H1 (cell line): ENCODE results near the gene ADARB2. TPM values are rescaled to one million over a fixed set of nuclear protein-coding genes. Genes with fewer than 3 reads are reported as not detected.

Experiments
- CTCF ChIA-PET: fragments of 300-600 bp; sonication (Branson Sonifier 250); formaldehyde crosslinking; loops from one replicate; lab custom pipeline; 2021; ENCODE audit not compliant: partially characterized antibody; lab: Charles Lee
- POLR2A ChIA-PET: fragments of 300-600 bp; sonication (Branson Sonifier 250); formaldehyde crosslinking; loops from one replicate; lab custom pipeline; 2021; ENCODE audit warnings: inconsistent platforms; ENCODE audit not compliant: partially characterized antibody; lab: Charles Lee
- DNase-seq, 2 experiments: peaks; one replicate each; pipeline versions ENCODE4 v3.0.0 to v3.0.0-alpha.2; 2010 to 2022; ENCODE audit warnings: low spot score in 2 of 2, low read depth in 1 of 2, mixed read lengths in 1 of 2
- FAIRE-seq: peaks from 2 replicates; lab custom pipeline; 2011; peaks lifted over from hg19 to GRCh38; lab: Jason Lieb, UNC
- H2AFZ ChIP-seq: 2 replicates; pipeline ENCODE4 v1.8.1; 2012; ENCODE audit warnings: low read length, inconsistent platforms
- H2AK5ac ChIP-seq: 2 replicates; pipeline ENCODE4 v1.6.1; 2013; ENCODE audit warnings: low read depth, low read length
- H2BK120ac ChIP-seq: replicated peaks from 2 replicates; pipeline ENCODE3; 2013; ENCODE audit warnings: low read depth, low read length, inconsistent platforms
- H2BK12ac ChIP-seq: 2 replicates; pipeline ENCODE4 v1.6.1; 2013; ENCODE audit warnings: low read depth, low read length
- H2BK15ac ChIP-seq: 2 replicates; pipeline ENCODE4 v1.6.1; 2013; ENCODE audit warnings: low read length
- H2BK20ac ChIP-seq: 2 replicates; pipeline ENCODE4 v1.6.1; 2013; ENCODE audit warnings: low read length
- H2BK5ac ChIP-seq: 2 replicates; pipeline ENCODE4 v1.6.1; 2013; ENCODE audit warnings: low read depth, low read length
- H3K14ac ChIP-seq: 2 replicates; pipeline ENCODE4 v1.6.1; 2013; ENCODE audit warnings: inconsistent platforms; ENCODE audit not compliant: insufficient read length
- H3K18ac ChIP-seq: 2 replicates; pipeline ENCODE4 v1.6.1; 2013; ENCODE audit warnings: low read length; ENCODE audit errors: extremely low read depth
- H3K23ac ChIP-seq: 2 replicates; pipeline ENCODE4 v1.6.1; 2013; ENCODE audit warnings: inconsistent platforms; ENCODE audit not compliant: insufficient read length
- H3K23me2 ChIP-seq: 2 replicates; pipeline ENCODE4 v1.6.1; 2013; ENCODE audit warnings: low read depth, low read length
- H3K27ac ChIP-seq: 2 replicates; pipeline ENCODE4 v1.6.1; 2011; ENCODE audit warnings: low read depth, low read length, inconsistent platforms
- H3K27me3 ChIP-seq, 4 experiments: replicated peaks in 1 of 4; 1 replicate in 1 of 4; 2 replicates in 3 of 4; pipeline versions ENCODE4 v1.6.1 to v1.8.1; 2011 to 2013; ENCODE audit warnings: low read length in 3 of 4, mild to moderate bottlenecking in 3 of 4, inconsistent platforms in 2 of 4, mixed read lengths in 2 of 4, moderate library complexity in 1 of 4; ENCODE audit not compliant: control insufficient read depth in 3 of 4, insufficient read depth in 3 of 4; ENCODE audit errors: extremely low read depth in 1 of 4
- H3K36me3 ChIP-seq, 4 experiments: 2 replicates each; pipeline versions ENCODE4 v1.6.1 to v1.8.1; 2011 to 2013; ENCODE audit warnings: mild to moderate bottlenecking in 4 of 4, low read length in 3 of 4, moderate library complexity in 2 of 4, control low read depth in 1 of 4, inconsistent platforms in 1 of 4; ENCODE audit not compliant: insufficient read depth in 4 of 4, control insufficient read depth in 2 of 4
- H3K4ac ChIP-seq: replicated peaks from 2 replicates; pipeline ENCODE3; 2013; ENCODE audit warnings: low read length, low read depth, mixed read lengths, inconsistent platforms; ENCODE audit not compliant: insufficient read length
- H3K4me1 ChIP-seq, 4 experiments: replicated peaks in 1 of 4; 1 replicate in 1 of 4; 2 replicates in 3 of 4; pipeline versions ENCODE4 v1.6.1 to v1.8.1; 2011 to 2013; ENCODE audit warnings: low read length in 3 of 4, inconsistent platforms in 2 of 4, mixed read lengths in 1 of 4; ENCODE audit not compliant: insufficient read depth in 4 of 4, control insufficient read depth in 3 of 4
- H3K4me2 ChIP-seq, 2 experiments: 2 replicates each; pipeline versions ENCODE4 v1.6.1 to v1.8.1; 2011 to 2013; ENCODE audit warnings: low read depth in 2 of 2, low read length in 2 of 2, control low read depth in 1 of 2, inconsistent platforms in 1 of 2, mild to moderate bottlenecking in 1 of 2; ENCODE audit not compliant: insufficient read depth in 1 of 2
- H3K4me3 ChIP-seq, 4 experiments: fragments of 200-600, 300-600 bp in 1 of 4; sonication (generic), shearing (Covaris generic), sonication (Bioruptor Twin) in 1 of 4; 2 replicates each; pipeline versions ENCODE4 v1.5.1 to v1.8.1; 2011 to 2016; ENCODE audit warnings: low read length in 4 of 4, low read depth in 3 of 4, control low read depth in 2 of 4, inconsistent platforms in 2 of 4, mild to moderate bottlenecking in 2 of 4, mixed read lengths in 1 of 4, moderate library complexity in 1 of 4; ENCODE audit not compliant: insufficient read depth in 2 of 4; ENCODE audit errors: extremely low read depth in 1 of 4
- H3K56ac ChIP-seq: replicated peaks from 2 replicates; pipeline ENCODE3; 2013; ENCODE audit warnings: low read depth, mild to moderate bottlenecking, mixed read lengths, low read length, inconsistent platforms; ENCODE audit not compliant: insufficient read length
- H3K79me1 ChIP-seq: 2 replicates; pipeline ENCODE4 v1.6.1; 2013; ENCODE audit warnings: low read depth, low read length, control low read depth
- H3K79me2 ChIP-seq, 2 experiments: 2 replicates each; pipeline versions ENCODE4 v1.6.1 to v1.8.1; 2012 to 2013; ENCODE audit warnings: low read length in 2 of 2, mild to moderate bottlenecking in 2 of 2, inconsistent platforms in 1 of 2; ENCODE audit not compliant: insufficient read depth in 2 of 2, control insufficient read depth in 1 of 2
- H3K9ac ChIP-seq, 4 experiments: replicated peaks in 1 of 4; 1 replicate in 1 of 4; 2 replicates in 3 of 4; pipeline versions ENCODE4 v1.6.1 to v1.8.1; 2011 to 2013; ENCODE audit warnings: low read depth in 3 of 4, low read length in 3 of 4, control low read depth in 2 of 4, mild to moderate bottlenecking in 2 of 4, moderate library complexity in 2 of 4, inconsistent platforms in 1 of 4; ENCODE audit errors: extremely low read depth in 1 of 4
- H3K9me3 ChIP-seq, 2 experiments: 2 replicates each; pipeline versions ENCODE4 v1.6.1 to v1.8.1; 2012 to 2013; ENCODE audit warnings: mild to moderate bottlenecking in 2 of 2, moderate library complexity in 2 of 2, control low read depth in 1 of 2, inconsistent platforms in 1 of 2, low read depth in 1 of 2, low read length in 1 of 2, mixed read lengths in 1 of 2; ENCODE audit not compliant: insufficient read depth in 2 of 2
- H4K20me1 ChIP-seq, 2 experiments: replicated peaks in 1 of 2; 2 replicates each; pipeline versions ENCODE3 to v1.8.1; 2011 to 2013; ENCODE audit warnings: inconsistent platforms in 2 of 2, low read length in 2 of 2, mild to moderate bottlenecking in 1 of 2; ENCODE audit not compliant: insufficient read depth in 2 of 2, control insufficient read depth in 1 of 2
- H4K5ac ChIP-seq: 2 replicates; pipeline ENCODE4 v1.6.1; 2013; ENCODE audit warnings: low read length, low read depth, mixed read lengths, inconsistent platforms; ENCODE audit not compliant: insufficient read length
- H4K8ac ChIP-seq: 2 replicates; pipeline ENCODE4 v1.8.0; 2013; ENCODE audit warnings: mild to moderate bottlenecking, moderate library complexity, low read length, inconsistent platforms; ENCODE audit not compliant: insufficient read depth; ENCODE audit errors: extremely low read depth
- H4K91ac ChIP-seq: replicated peaks from 2 replicates; pipeline ENCODE3; 2013; ENCODE audit warnings: low read length, mixed read lengths, inconsistent platforms; ENCODE audit not compliant: insufficient read length
- CHD2 ChIP-seq: IDR thresholded peaks from 2 replicates; pipeline ENCODE4 v1.6.1; 2012; ENCODE audit warnings: low read length, improper control_type of control experiment
- GABPA ChIP-seq: IDR thresholded peaks from 2 replicates; pipeline ENCODE4 v1.6.1; 2011; ENCODE audit warnings: mild to moderate bottlenecking, low read length, moderate library complexity, borderline replicate concordance; ENCODE audit not compliant: insufficient read depth
- KDM4A ChIP-seq: IDR thresholded peaks from one replicate; pipeline ENCODE4 v1.7.1; 2012; ENCODE audit warnings: low read depth, mild to moderate bottlenecking, moderate library complexity, low read length, inconsistent platforms; ENCODE audit not compliant: severe bottlenecking
- POLR2AphosphoS5 ChIP-seq: IDR thresholded peaks from 2 replicates; pipeline ENCODE4 v1.6.1; 2011; ENCODE audit warnings: low read depth, low read length
- RXRA ChIP-seq: IDR thresholded peaks from 2 replicates; pipeline ENCODE4 v1.6.1; 2011; ENCODE audit warnings: low read depth, mild to moderate bottlenecking, low read length, moderate library complexity; ENCODE audit not compliant: insufficient read depth
- SIRT6 ChIP-seq: IDR thresholded peaks from one replicate; pipeline ENCODE4 v1.7.1; 2012; ENCODE audit warnings: low read length, inconsistent platforms
- SRF ChIP-seq: IDR thresholded peaks from 2 replicates; pipeline ENCODE4 v1.6.1; 2011; ENCODE audit warnings: mild to moderate bottlenecking, low read depth, low read length, moderate library complexity
- WGBS, 2 experiments: shearing (Covaris generic) in 1 of 2; methylation state at CpG; one replicate each; pipeline versions ENCODE4 v1.1.6 to v1.1.7; 2013 to 2015; ENCODE audit warnings: low lambda C conversion rate in 2 of 2, mixed read lengths in 2 of 2, inconsistent platforms in 1 of 2, low coverage in 1 of 2, missing lambda C conversion rate in 1 of 2; ENCODE audit not compliant: insufficient replicate concordance in 2 of 2, insufficient coverage in 1 of 2, insufficient read length in 1 of 2; ENCODE audit errors: extremely low coverage in 1 of 2, missing lambda C conversion rate in 1 of 2; 5-methylcytosine and 5-hydroxymethylcytosine counted together
- polyA plus RNA-seq, 7 experiments: library from polyadenylated mRNA; depleted of rRNA in 3 of 7; stranded (reverse) in 5 of 7; unstranded in 2 of 7; fragments of >200 nt in 5 of 7; fragments of 200-250 nt in 2 of 7; gene quantifications; 1 replicate in 5 of 7; 2 replicates in 1 of 7; 4 replicates in 1 of 7; pipeline versions ENCODE4 v1.2.1 to v1.2.3, GENCODE V29; 2011 to 2013; ENCODE audit warnings: missing spikeins in 2 of 7, mixed read lengths in 2 of 7
- total RNA-seq: library from RNA; stranded (reverse); fragmentation: NEBNext Ultra II Directional; extraction: Animal tissue kit (Norgen Biotek cat#: 25700); gene quantifications from 2 replicates; pipeline ENCODE4 v1.2.1, GENCODE V29; 2021

Gene ADARB2
- total and polyA plus RNA-seq, 2 of the 8 experiments (the other 6 are each of a cell fraction or from before 2014, with no cell fraction given), result 2.2 to 2.8 TPM

- no peak overlapping the region for H2BK5ac ChIP-seq
- no peak overlapping the region; the same call in 1 of the 2 replicates for H4K8ac ChIP-seq
- no peaks in the 10 kb centered on the region for H3K79me1 ChIP-seq
- H4K5ac ChIP-seq, result no peak overlapping the region
- H2AK5ac ChIP-seq, result no peak overlapping the region
- no peak overlapping the region for H4K91ac ChIP-seq
- no peak overlapping the region for H3K4ac ChIP-seq
- DNase-seq (no peak), FAIRE-seq (no peak)
- H2BK12ac ChIP-seq, result no peak overlapping the region
- POLR2A ChIA-PET, result no interaction called here
- H3K14ac ChIP-seq, result no peak overlapping the region
- no peak overlapping the region for H3K18ac ChIP-seq
- H3K4me3 ChIP-seq, result no peak overlapping the region
- no peak overlapping the region for H3K9ac ChIP-seq
- 92% methylated on average over 12 of the region's 15 CpGs; no CpG with 5 or more reads in 1 of the 2 experiments for WGBS, 2 experiments
- H3K23ac ChIP-seq, result no peak overlapping the region
- peaks cover 0 to 3% of the 10 kb centered on the region in 2 experiments for H4K20me1 ChIP-seq
- H2BK15ac ChIP-seq, result no peak overlapping the region
- no peaks in the 10 kb centered on the region for H3K9me3 ChIP-seq
- H2BK20ac ChIP-seq, result no peak overlapping the region
- no peak overlapping the region for H2AFZ ChIP-seq
- no peaks in the 10 kb centered on the region for H3K79me2 ChIP-seq
- CTCF ChIA-PET, result no interaction called here
- no peaks in the 10 kb centered on the region for H3K23me2 ChIP-seq
- H3K27me3 ChIP-seq, result peaks cover 0 to 4% (median 0%) of the 10 kb centered on the region in 4 experiments; a peak in 2 of 7 replicates
- H3K27ac ChIP-seq, result no peak overlapping the region
- H3K4me1 ChIP-seq, result no peaks in the 10 kb centered on the region
- H2BK120ac ChIP-seq, result no peak overlapping the region
- H3K56ac ChIP-seq, result no peak overlapping the region
- no peak overlapping the region for H3K4me2 ChIP-seq
- no peaks in the 10 kb centered on the region for H3K36me3 ChIP-seq
- TF ChIP-seq GABPA (no peak), SIRT6 (no peak), KDM4A (no peak), POLR2AphosphoS5 (no peak), RXRA (no peak), SRF (no peak), CHD2 (no peak)
Observed at GRCh38 chr10:1166101-1166827, 571.1 kb downstream of the ADARB2 start.
